GM18499 (cell line): ENCODE data around the gene RNU1-4.
"Not testable (repeated sequence)": the region's sequence is repeated elsewhere in the genome, so short reads cannot be mapped to it uniquely, and the experiment has no call there.

Experiments
- ATAC-seq: cut with Tn5 transposase; IDR thresholded peaks from one replicate; pipeline ENCODE4 v1.9.1; 2021; ENCODE audit warnings: moderate number of reproducible peaks; ENCODE audit not compliant: insufficient read depth, unreplicated experiment

Gene RNU1-4

DNA sequence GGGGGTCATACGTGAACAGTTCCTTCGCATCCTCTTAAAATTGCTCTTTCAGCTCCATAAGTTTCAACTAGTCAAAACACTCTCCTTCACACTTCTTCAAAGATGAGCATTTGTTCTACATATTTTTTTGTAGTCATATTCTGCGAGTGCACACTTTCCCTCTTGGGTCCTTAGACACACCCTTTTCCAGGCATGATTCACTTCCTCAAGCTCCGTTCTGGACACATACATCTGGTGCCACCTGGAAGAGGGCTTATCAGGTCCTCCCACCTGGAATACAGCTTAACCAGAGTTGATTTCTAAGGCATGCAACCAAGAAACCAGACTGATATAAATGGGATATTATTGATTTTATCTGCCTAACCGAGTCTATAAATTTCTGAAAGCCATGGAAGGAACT is 47.4 kb downstream of the RNU1-4 start:
- not testable (repeated sequence) for ATAC-seq
